MM.1S (cell line): ENCODE measurements around the gene BOLL.
"Not testable (repeated sequence)": the region's sequence is repeated elsewhere in the genome, so short reads cannot be mapped to it uniquely, and the experiment has no call there.

Experiments used
- DNase-seq: peaks from one replicate; pipeline ENCODE4 v3.0.0-alpha.2; 2015
- H2AFZ ChIP-seq: fragments of 300-600 bp; sonication (generic); 2 replicates; pipeline ENCODE4 v1.6.0; 2016; ENCODE audit warnings: antibody characterized with exemption, low read length
- H3F3A ChIP-seq: fragments of 300-600 bp; sonication (generic); 2 replicates; pipeline ENCODE4 v1.6.1; 2016; ENCODE audit warnings: mild to moderate bottlenecking, antibody characterized with exemption, low read length, moderate library complexity, mixed read lengths; ENCODE audit not compliant: insufficient read depth
- H3K27ac ChIP-seq: fragments of 300-600 bp; sonication (generic); 2 replicates; pipeline ENCODE4 v1.5.1; 2016; ENCODE audit warnings: mild to moderate bottlenecking, low read length
- H3K27me3 ChIP-seq: fragments of 300-600 bp; sonication (generic); replicated peaks from 2 replicates; pipeline ENCODE4 v1.6.0; 2016; ENCODE audit warnings: low read length; ENCODE audit not compliant: insufficient read depth
- H3K36me3 ChIP-seq: fragments of 300-600 bp; sonication (generic); replicated peaks from 2 replicates; pipeline ENCODE4 v1.6.1; 2016; ENCODE audit warnings: mild to moderate bottlenecking, low read length, mixed read lengths; ENCODE audit not compliant: insufficient read depth
- H3K4me1 ChIP-seq: fragments of 300-600 bp; sonication (generic); 2 replicates; pipeline ENCODE4 v1.6.1; 2016; ENCODE audit warnings: low read length, mixed read lengths
- H3K4me2 ChIP-seq: fragments of 300-600 bp; sonication (generic); 2 replicates; pipeline ENCODE4 v1.6.0; 2016; ENCODE audit warnings: low read depth, low read length
- H3K4me3 ChIP-seq: fragments of 300-600 bp; sonication (generic); 2 replicates; pipeline ENCODE4 v1.5.1; 2016; ENCODE audit warnings: low read length, mixed read lengths
- H3K79me2 ChIP-seq: fragments of 300-600 bp; sonication (generic); 2 replicates; pipeline ENCODE4 v1.6.1; 2016; ENCODE audit warnings: mixed run types, low read length, mixed read lengths
- H3K9ac ChIP-seq: fragments of 300-600 bp; sonication (generic); 2 replicates; pipeline ENCODE4 v1.6.1; 2016; ENCODE audit warnings: low read length, mixed read lengths
- H3K9me2 ChIP-seq: fragments of 300-600 bp; sonication (generic); replicated peaks from 2 replicates; pipeline ENCODE4 v1.6.1; 2016; ENCODE audit warnings: mild to moderate bottlenecking, low read length, mixed read lengths; ENCODE audit not compliant: insufficient read depth
- H3K9me3 ChIP-seq: fragments of 300-600 bp; sonication (generic); replicated peaks from 2 replicates; pipeline ENCODE4 v1.6.1; 2016; ENCODE audit warnings: mild to moderate bottlenecking, low read length, mixed read lengths; ENCODE audit not compliant: insufficient read depth
- H4K20me1 ChIP-seq: fragments of 300-600 bp; sonication (generic); 2 replicates; pipeline ENCODE4 v1.6.1; 2016; ENCODE audit warnings: mild to moderate bottlenecking, low read length, moderate library complexity, mixed read lengths; ENCODE audit not compliant: insufficient read depth
- CTCF ChIP-seq: fragments of 300-600 bp; sonication (generic); IDR thresholded peaks from 2 replicates; pipeline ENCODE4 v1.5.1; 2016; ENCODE audit warnings: antibody characterized with exemption, low read length, mixed read lengths
- EZH2 ChIP-seq: fragments of 300-600 bp; sonication (generic); optimal IDR thresholded peaks from 2 replicates; pipeline ENCODE3; 2017; ENCODE audit warnings: low read depth, mild to moderate bottlenecking, antibody characterized with exemption, low read length, mixed read lengths
- EZH2phosphoT487 ChIP-seq: fragments of 300-600 bp; sonication (generic); IDR thresholded peaks from 2 replicates; pipeline ENCODE4 v1.6.1; 2018; ENCODE audit warnings: antibody characterized with exemption, low read length

The BOLL gene

GRCh38 chr2:197695971-197696370 is 89.1 kb downstream of the BOLL start:
- not testable (repeated sequence) for H3K36me3 ChIP-seq, H3K4me3 ChIP-seq, H3F3A ChIP-seq, H3K27ac ChIP-seq, DNase-seq, H2AFZ ChIP-seq, H3K9me3 ChIP-seq, H3K9ac ChIP-seq, H3K79me2 ChIP-seq, H3K4me1 ChIP-seq, H3K4me2 ChIP-seq, H4K20me1 ChIP-seq, H3K9me2 ChIP-seq, H3K27me3 ChIP-seq

DNA sequence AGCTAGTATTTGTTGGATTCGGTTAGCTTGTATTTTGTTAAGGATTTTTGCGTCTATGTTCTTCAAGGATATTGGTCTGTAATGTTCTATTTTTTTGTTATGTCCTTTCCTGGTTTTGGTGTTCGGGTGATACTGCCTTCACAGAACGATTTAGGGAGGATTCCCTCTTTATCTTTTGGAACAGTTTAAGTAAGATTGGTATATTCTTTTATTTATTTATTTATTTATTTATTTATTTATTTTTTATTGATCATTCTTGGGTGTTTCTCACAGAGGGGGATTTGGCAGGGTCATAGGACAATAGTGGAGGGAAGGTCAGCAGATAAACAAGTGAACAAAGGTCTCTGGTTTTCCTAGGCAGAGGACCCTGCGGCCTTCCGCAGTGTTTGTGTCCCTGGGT is 89.9 kb downstream of the BOLL start:
- H3F3A ChIP-seq, H3K4me2 ChIP-seq, H3K79me2 ChIP-seq, H3K9ac ChIP-seq, H3K27ac ChIP-seq, H3K4me1 ChIP-seq, H3K4me3 ChIP-seq, H4K20me1 ChIP-seq, H2AFZ ChIP-seq, H3K36me3 ChIP-seq, H3K27me3 ChIP-seq, H3K9me2 ChIP-seq, DNase-seq, H3K9me3 ChIP-seq: not testable (repeated sequence)

DNA sequence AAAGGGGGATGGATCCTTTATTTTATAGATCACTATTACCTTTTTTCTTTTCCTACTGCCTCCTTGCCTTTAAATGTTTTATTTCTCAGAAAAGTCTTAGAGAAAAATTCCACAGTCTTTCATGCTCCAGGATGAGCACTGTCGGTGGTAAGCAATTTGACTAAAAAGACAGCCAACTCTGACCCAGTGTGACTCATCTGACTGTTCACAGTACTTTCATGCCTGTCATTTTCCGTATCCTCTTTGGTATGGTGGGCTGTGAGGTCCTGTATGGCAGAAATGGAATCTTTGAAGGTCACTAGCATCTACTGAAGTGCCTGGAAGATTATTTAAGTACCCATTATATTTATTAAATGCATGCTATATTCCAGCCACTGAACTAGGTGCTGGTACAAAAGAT is 107.6 kb downstream of the BOLL start:
- Histone ChIP-seq H2AFZ (no peak overlapping the region), H3K4me2 (no peak overlapping the region), H3K9me2 (no peaks in the 10 kb centered on the region), H4K20me1 (no peaks in the 10 kb centered on the region), H3K9me3 (no peaks in the 10 kb centered on the region), H3K27ac (no peak overlapping the region), H3K27me3 (no peaks in the 10 kb centered on the region), H3K4me3 (no peak overlapping the region), H3K4me1 (no peaks in the 10 kb centered on the region), H3K9ac (no peak overlapping the region), H3K79me2 (no peaks in the 10 kb centered on the region), H3F3A (no peaks in the 10 kb centered on the region), H3K36me3 (no peaks in the 10 kb centered on the region)
- no peak for DNase-seq
- no peak for TF ChIP-seq CTCF
- no peak for TF ChIP-seq EZH2phosphoT487
- TF ChIP-seq EZH2, result no peak

DNA sequence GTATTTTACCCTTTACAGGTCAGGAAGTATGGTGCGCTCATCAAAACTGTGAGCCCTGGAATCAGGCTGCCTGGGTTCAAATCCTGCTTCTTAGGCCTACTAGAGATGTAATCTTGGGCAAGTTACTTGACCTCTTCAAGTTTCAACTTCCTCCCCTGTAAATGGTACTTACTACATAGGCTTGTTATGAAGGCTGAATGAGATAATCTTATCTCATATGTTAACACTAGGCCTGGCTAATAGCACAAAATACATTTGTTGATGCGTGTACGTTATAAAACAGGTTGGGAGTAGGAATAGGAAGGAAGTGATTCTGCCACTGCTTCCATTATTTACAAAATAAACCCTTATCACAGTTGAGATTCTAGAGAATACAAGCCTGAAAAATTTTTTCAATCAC is 108.1 kb downstream of the BOLL start:
- Histone ChIP-seq H3K4me1 (no peaks in the 10 kb centered on the region), H3F3A (no peaks in the 10 kb centered on the region), H3K27me3 (no peaks in the 10 kb centered on the region), H3K9me2 (no peaks in the 10 kb centered on the region), H3K36me3 (no peaks in the 10 kb centered on the region), H3K9me3 (no peaks in the 10 kb centered on the region), H3K27ac (no peak overlapping the region), H3K9ac (no peak overlapping the region), H3K4me2 (no peak overlapping the region), H2AFZ (no peak overlapping the region), H3K79me2 (no peaks in the 10 kb centered on the region), H4K20me1 (no peaks in the 10 kb centered on the region), H3K4me3 (no peak overlapping the region)
- TF ChIP-seq EZH2, result no peak
- TF ChIP-seq CTCF, result no peak
- no peak for TF ChIP-seq EZH2phosphoT487
- DNase-seq, result no peak
